B cell (primary cell): ENCODE results near the gene SH3BP2. TPM values are rescaled to one million over a fixed set of nuclear protein-coding genes. Genes with fewer than 3 reads are reported as not detected.

ENCODE experiments used
- ATAC-seq: fragments of 200-7000 bp; cut with Tn5 transposase; one replicate; pipeline ENCODE4 v1.10.0; 2021; ENCODE audit warnings: low read depth, mild to moderate bottlenecking, moderate number of reproducible peaks, moderate library complexity
- CTCF ChIA-PET: fragments of 350-600 bp; sonication (Branson Sonifier 250); formaldehyde crosslinking; loops from one replicate; lab custom pipeline; 2021; ENCODE audit warnings: antibody characterized with exemption, inconsistent platforms; lab: Charles Lee
- POLR2A ChIA-PET: fragments of 350-600 bp; sonication (Branson Sonifier 250); formaldehyde crosslinking; loops from one replicate; lab custom pipeline; 2021; ENCODE audit warnings: antibody characterized with exemption; lab: Charles Lee
- DNase-seq: peaks from one replicate; pipeline ENCODE4 v3.0.0; 2013
- H2AFZ ChIP-seq: 2 replicates; pipeline ENCODE4 v1.6.1; 2012; ENCODE audit warnings: mild to moderate bottlenecking, low read depth, low read length; ENCODE audit not compliant: insufficient read depth, poor library complexity, severe bottlenecking
- H3K27ac ChIP-seq, 2 donors: 1 replicate in 1 of 2; 2 replicates in 1 of 2; pipeline ENCODE4 v1.5.1; 2012 to 2013; ENCODE audit warnings: low read length in 2 of 2, mild to moderate bottlenecking in 2 of 2, moderate library complexity in 1 of 2
- H3K27me3 ChIP-seq, 4 experiments: fragments of 200-600 bp in 1 of 4; sonication (generic) in 1 of 4; replicated peaks in 1 of 4; 1 replicate in 2 of 4; 2 replicates in 2 of 4; pipeline versions ENCODE4 v1.6.1 to v1.7.0; 2013 to 2016; ENCODE audit warnings: low read length in 3 of 4, mild to moderate bottlenecking in 2 of 4, mixed read lengths in 1 of 4, moderate library complexity in 1 of 4; ENCODE audit not compliant: insufficient read depth in 4 of 4, control insufficient read depth in 3 of 4; ENCODE audit errors: control extremely low read depth in 1 of 4
- H3K36me3 ChIP-seq, 2 experiments: replicated peaks in 1 of 2; 1 replicate in 1 of 2; 2 replicates in 1 of 2; pipeline versions ENCODE4 v1.6.1 to v1.7.1; 2013; ENCODE audit warnings: low read length in 1 of 2; ENCODE audit not compliant: insufficient read depth in 2 of 2, control insufficient read depth in 1 of 2; ENCODE audit errors: control extremely low read depth in 1 of 2, extremely low read depth in 1 of 2
- H3K4me1 ChIP-seq, 2 donors: fragments of 200-600 bp in 1 of 2; sonication (generic) in 1 of 2; 1 replicate in 1 of 2; 2 replicates in 1 of 2; pipeline versions ENCODE4 v1.5.1 to v1.6.1; 2013 to 2017; ENCODE audit warnings: low read length in 2 of 2; ENCODE audit not compliant: control insufficient read depth in 2 of 2, insufficient read depth in 2 of 2
- H3K4me2 ChIP-seq: replicated peaks from 2 replicates; pipeline ENCODE3; 2012; ENCODE audit warnings: mild to moderate bottlenecking, low read depth, low read length; ENCODE audit not compliant: poor library complexity, severe bottlenecking
- H3K4me3 ChIP-seq, 5 experiments: fragments of 200-600 bp in 1 of 5; sonication (generic) in 1 of 5; 1 replicate in 3 of 5; 2 replicates in 2 of 5; pipeline versions ENCODE4 v1.5.1 to v1.7.0; 2011 to 2016; ENCODE audit warnings: low read length in 4 of 5, mild to moderate bottlenecking in 4 of 5, low read depth in 2 of 5, control low read depth in 1 of 5, moderate library complexity in 1 of 5; ENCODE audit not compliant: insufficient read depth in 1 of 5; ENCODE audit errors: control extremely low read depth in 1 of 5, extremely low read depth in 1 of 5
- H3K79me2 ChIP-seq: fragments of 200-600 bp; sonication (generic); one replicate; pipeline ENCODE4 v1.6.0; 2016; ENCODE audit warnings: low read length; ENCODE audit not compliant: control insufficient read depth, insufficient read depth
- H3K9ac ChIP-seq: fragments of 200-600 bp; sonication (generic); 2 replicates; pipeline ENCODE4 v1.6.1; 2017; ENCODE audit warnings: mild to moderate bottlenecking, low read length, moderate library complexity
- H3K9me3 ChIP-seq, 3 donors: one replicate each; pipeline versions ENCODE4 v1.6.1 to v1.7.1; 2013; ENCODE audit warnings: low read length in 2 of 3; ENCODE audit not compliant: control insufficient read depth in 2 of 3, insufficient read depth in 1 of 3; ENCODE audit errors: control extremely low read depth in 1 of 3
- H4K20me1 ChIP-seq: 2 replicates; pipeline ENCODE4 v1.6.0; 2012; ENCODE audit warnings: mild to moderate bottlenecking, low read length; ENCODE audit not compliant: insufficient read depth, control insufficient read depth, poor library complexity, severe bottlenecking
- H3K27ac Mint-ChIP-seq: one replicate; pipeline ENCODE4 v1.8.0; 2021; ENCODE audit warnings: mixed read lengths
- H3K27me3 Mint-ChIP-seq: one replicate; pipeline ENCODE4 v1.8.0; 2021; ENCODE audit warnings: mixed read lengths
- H3K4me1 Mint-ChIP-seq: one replicate; pipeline ENCODE4 v1.8.0; 2021; ENCODE audit warnings: mixed read lengths
- H3K4me3 Mint-ChIP-seq: one replicate; pipeline ENCODE4 v1.8.0; 2021; ENCODE audit warnings: mixed read lengths
- H3K9me3 Mint-ChIP-seq: one replicate; pipeline ENCODE4 v1.8.0; 2022; ENCODE audit warnings: mixed read lengths; ENCODE audit not compliant: insufficient read depth
- CTCF ChIP-seq: fragments of 200-600 bp; IDR thresholded peaks from one replicate; pipeline ENCODE4 v1.8.0; 2022; ENCODE audit warnings: antibody characterized with exemption, mild to moderate bottlenecking
- EZH2 ChIP-seq: IDR thresholded peaks from 2 replicates; pipeline ENCODE4 v1.6.1; 2012; ENCODE audit warnings: borderline replicate concordance, low read depth, mild to moderate bottlenecking, moderate library complexity, low read length; ENCODE audit not compliant: insufficient read depth, poor library complexity, severe bottlenecking
- WGBS: methylation state at CpG from one replicate; pipeline ENCODE4 v1.1.5; 2013; ENCODE audit warnings: missing lambda C conversion rate; ENCODE audit not compliant: insufficient coverage; 5-methylcytosine and 5-hydroxymethylcytosine counted together
- intact Hi-C: fragments of 100-400 bp; cut with micrococcal nuclease; formaldehyde crosslinking; loops from one replicate; pipeline ENCODE4 v1.10.0; 2022
- polyA plus RNA-seq: library from polyadenylated mRNA; depleted of rRNA; stranded (reverse); fragments of >200 nt; gene quantifications from 2 replicates; pipeline ENCODE4 v1.2.3, GENCODE V29; 2012
- total RNA-seq, 2 donors: library from RNA; stranded (reverse); fragments of 120-200 nt in 1 of 2; gene quantifications; 1 replicate in 1 of 2; 2 replicates in 1 of 2; pipeline versions ENCODE4 v1.2.3 to v1.2.4, GENCODE V29; 2013 to 2022

Gene SH3BP2
- total and polyA plus RNA-seq, 2 donors (not counting 1 experiment from before 2014, with no cell fraction given) = 30.8 to 219 TPM

GRCh38 chr4:2790583-2791517 is 2.0 kb upstream of the SH3BP2 start:
- peaks cover 0 to 5% of the 10 kb centered on the region in 2 experiments for H3K36me3 ChIP-seq
- H3K4me3 Mint-ChIP-seq = peak overlapping the region; percentile 41
- H4K20me1 ChIP-seq = peaks cover 27% of the 10 kb centered on the region
- H3K27ac Mint-ChIP-seq = peak overlapping the region; percentile 72
- peak overlapping the region; percentile 10 to 46 for H3K27ac ChIP-seq
- DNase-seq = peak; percentile 27
- no peaks in the 10 kb centered on the region for H3K9me3 Mint-ChIP-seq
- intact Hi-C loops = no loop called here
- peaks cover 87% of the 10 kb centered on the region for H3K4me1 Mint-ChIP-seq
- no peaks in the 10 kb centered on the region for H3K27me3 Mint-ChIP-seq
- no peak overlapping the region for H3K4me3 ChIP-seq
- TF ChIP-seq EZH2 (no peak), CTCF (no peak)
- H3K4me1 ChIP-seq = peaks cover 77 to 90% of the 10 kb centered on the region in 2 donors
- H3K27me3 ChIP-seq = no peaks in the 10 kb centered on the region
- 86% methylated on average over 17 of the region's 19 CpGs for WGBS
- H3K9ac ChIP-seq = no peak overlapping the region
- no peak for ATAC-seq
- H2AFZ ChIP-seq = no peak overlapping the region
- POLR2A ChIA-PET = interaction anchor here (0.6 to 1.6 kb wide), 3 partner anchors 14 to 62 kb away, joined by 4 to 13 read pairs (median 4); no protein-coding TSS in a partner anchor
- no peak overlapping the region for H3K4me2 ChIP-seq
- CTCF ChIA-PET = interaction anchor here (0.6 kb wide), 1 partner anchor 27 kb away, joined by 3 read pairs; no protein-coding TSS in a partner anchor
- peaks cover 26% of the 10 kb centered on the region for H3K79me2 ChIP-seq
- peaks cover 0 to 5% (median 0%) of the 10 kb centered on the region in 3 donors for H3K9me3 ChIP-seq
